NK-92 (cell line): Measurements from ENCODE around the gene CDH23.

Source experiments
- DNase-seq: peaks from one replicate; lab custom pipeline; 2025; ENCODE audit not compliant: unreplicated experiment; lab: John Stamatoyannopoulos, UW

CDH23 gene

DNA sequence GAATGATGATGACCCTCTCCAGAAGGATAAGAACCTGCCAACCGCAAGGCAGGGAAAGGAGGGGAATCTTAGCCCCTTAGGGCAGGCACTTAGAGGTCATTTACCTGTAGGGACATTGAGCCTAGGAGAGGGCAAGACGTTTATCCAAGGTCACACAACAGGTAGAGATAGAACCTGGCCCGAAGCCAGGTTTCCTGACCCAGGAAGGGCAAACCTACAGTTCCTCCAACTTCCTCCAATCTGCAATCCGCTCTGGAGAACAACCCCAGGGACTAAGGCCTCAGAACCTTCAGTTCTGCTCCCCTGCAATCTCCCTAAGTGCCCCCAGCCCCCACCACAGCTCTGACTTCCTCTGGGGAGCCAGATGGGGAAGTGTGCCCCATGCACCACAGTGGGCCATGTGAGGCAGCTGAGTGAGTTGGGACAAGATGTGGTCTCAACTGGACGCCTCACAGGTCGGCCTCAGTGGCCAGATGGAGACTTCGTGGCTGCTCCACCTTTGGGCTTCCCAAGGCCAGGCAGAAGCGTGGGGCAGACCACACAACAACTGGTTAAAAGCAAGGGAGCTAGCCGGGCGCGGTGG lies 455.7 kb downstream of the CDH23 start:
- no peak for DNase-seq

DNA sequence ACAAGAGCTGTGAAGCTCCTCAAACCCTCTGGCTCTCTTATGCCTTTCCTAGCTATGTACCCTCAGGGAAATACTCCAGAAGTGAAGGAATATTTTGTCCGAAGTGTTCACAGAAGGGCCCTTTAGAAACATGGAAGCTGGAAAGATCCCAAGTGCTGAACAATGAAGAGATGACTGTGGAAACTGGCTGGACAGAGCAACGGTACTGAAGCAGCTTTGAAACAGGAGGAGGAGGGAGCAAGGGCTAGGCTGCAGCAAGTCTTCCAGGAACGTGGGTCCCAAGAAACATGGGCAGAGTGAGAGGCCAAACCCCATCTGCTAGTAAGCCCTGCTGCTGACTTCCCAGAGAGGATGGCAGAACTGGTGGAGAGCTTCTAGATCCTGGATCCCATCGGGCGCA lies 457.3 kb downstream of the CDH23 start:
- no peak for DNase-seq

DNA sequence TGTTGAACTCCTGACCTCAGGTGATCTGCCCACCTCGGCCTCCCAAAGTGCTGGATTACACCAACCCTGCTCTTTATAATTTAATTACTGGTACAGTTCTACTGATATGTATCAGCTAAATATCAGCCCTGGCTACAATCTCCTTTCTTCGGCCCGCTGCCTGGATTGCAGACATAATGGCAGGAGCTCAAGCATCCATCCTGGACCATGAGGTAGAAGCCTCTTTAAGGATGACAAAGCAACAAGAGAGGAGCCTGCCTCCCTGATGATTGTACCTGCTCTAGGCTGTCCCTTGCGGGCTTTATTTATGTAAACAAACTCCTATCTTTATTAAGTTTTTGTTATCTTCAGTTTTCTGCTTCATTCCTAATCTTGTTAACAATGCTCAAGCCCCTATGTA lies 459.9 kb downstream of the CDH23 start:
- DNase-seq, result no peak

DNA sequence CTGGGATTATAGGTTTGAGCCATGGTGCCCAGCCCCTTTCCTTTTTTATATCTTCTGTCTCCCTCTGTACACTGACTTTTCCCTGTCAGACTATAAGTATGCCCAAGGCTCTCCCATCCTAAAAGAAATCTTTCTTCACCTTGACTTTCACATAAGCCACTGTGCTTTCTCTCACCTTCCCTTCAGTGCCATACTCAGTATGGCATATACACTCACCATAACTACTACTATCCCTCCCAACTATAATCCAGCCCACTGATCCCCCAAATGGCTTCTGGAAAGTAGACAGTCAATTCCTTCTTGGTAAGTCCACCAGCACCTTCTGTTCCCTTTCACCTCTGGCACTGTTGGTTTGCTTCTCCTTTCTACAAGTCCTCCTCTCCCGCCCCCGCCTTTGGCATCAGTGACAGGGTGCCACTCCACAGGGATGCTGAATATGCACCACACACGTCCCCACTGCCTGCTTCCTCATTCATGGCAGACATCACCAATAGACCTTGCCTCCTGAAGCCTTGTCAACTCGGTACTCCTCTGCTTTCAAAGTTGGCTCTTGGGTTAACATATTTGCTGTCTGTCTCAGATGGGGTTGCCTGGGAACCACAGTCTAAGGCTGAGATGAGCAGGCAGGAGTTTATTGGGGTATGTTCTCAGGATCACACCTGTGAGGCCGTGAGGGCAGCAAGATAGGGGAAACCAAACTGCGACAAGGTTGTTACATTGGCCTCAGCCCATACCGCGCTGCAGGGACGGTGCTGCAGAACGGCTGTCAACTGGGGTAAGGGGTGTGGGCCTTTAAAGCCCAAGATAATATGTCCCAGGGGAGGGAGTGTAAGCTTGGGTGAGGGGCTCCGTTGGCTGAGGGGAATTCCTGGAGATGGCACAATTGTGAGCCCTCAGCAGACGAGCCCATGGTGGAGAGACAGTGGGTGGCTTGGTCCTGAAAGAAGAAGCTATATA lies 461.5 kb downstream of the CDH23 start:
- DNase-seq, result no peak

DNA sequence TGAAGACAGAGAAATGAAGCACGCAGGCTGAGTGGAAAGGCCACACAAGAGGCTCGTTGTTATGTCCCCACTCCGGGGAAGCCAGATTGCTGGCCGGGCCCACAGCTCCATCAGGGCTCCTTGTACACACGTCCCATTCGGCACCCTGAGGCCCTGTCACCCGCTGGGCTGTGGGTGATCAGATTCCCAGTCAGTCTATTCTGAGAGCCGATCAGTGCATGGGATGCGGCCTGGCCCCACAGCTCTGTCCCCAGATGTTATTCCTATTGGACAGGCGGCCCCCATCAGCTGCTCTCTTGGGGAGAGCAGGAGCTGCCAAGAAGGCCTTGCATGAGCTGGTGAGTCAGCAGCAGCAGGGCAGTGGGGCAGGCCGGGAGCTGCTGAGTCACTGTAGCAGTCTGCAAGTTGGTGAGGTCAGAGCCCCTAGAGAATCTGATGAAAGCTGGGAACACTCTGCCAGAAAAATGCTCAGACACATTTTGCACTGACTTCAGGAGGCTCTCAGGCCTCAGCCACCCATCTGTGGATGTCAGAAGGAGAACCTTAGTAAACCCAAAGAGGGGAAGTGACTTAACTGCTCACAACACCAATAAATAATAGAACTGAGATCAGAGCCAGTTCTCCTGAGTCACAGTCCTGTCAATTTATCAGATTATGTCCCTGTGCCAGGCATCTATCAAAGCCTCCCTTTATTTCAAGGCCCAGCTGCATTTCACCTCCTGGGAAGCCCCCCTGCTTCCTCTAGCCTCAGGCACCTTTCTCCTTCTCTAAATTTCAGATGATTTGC lies 463.7 kb downstream of the CDH23 start:
- DNase-seq, result no peak

DNA sequence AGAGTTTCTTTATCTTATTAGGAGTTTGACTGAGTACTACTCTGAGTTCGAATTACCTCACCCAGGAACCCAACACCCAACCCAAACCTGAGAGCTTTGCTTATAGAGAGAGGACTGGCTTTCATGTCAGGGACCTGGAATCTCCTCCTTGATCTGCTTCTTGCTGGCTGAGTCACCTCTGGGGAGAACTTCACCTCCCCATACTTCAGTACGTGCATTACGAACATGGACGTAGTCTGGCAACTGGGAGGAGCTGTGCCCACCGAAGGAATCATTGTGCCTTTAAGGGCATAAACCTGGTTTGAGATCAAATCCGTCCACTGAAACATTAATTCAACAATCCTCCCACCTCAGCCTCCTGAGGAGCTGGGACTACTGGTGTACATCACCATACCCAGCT lies 466.5 kb downstream of the CDH23 start:
- DNase-seq, result no peak

DNA sequence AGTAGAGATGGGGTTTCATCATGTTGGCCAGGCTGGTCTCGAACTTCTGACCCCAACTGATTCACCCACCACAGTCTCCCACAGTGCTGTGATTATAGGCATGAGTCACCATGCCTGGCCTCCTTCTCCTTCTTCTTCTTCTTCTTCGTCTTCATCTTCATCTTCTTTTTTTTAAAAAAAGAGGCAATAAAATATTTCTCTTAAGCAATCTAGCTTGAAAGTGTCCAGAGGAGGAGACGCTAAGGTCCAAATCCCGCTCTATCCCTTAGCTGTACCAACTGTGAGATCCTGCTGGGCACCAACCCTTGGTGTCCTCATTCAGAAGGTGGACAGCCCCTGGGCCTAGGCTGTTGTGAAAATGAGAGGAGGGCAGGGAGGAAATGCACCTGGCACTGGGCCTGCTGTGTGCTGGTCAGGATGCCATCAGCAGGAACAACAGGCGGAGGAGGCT lies 468.2 kb downstream of the CDH23 start:
- no peak for DNase-seq
